Liver (tissue), 9 donors: Measurements from ENCODE around the gene ADAMTS15. TPM values are rescaled to one million over a fixed set of nuclear protein-coding genes. Genes with fewer than 3 reads are reported as not detected.

Experiments used
- DNase-seq: peaks from one replicate; pipeline ENCODE4 v3.0.0-alpha.2; 2017; ENCODE audit warnings: low spot score
- H3K27ac ChIP-seq, 2 donors: one replicate each; pipeline ENCODE4 v1.7.0; 2013; ENCODE audit warnings: inconsistent platforms in 2 of 2, low read length in 2 of 2, control low read depth in 1 of 2, low read depth in 1 of 2, mild to moderate bottlenecking in 1 of 2
- H3K27me3 ChIP-seq, 4 donors: one replicate each; pipeline versions ENCODE4 v1.6.1 to v1.7.0; 2013; ENCODE audit warnings: low read length in 3 of 4, inconsistent platforms in 1 of 4, mild to moderate bottlenecking in 1 of 4, moderate library complexity in 1 of 4; ENCODE audit not compliant: control insufficient read depth in 4 of 4, insufficient read depth in 4 of 4
- H3K36me3 ChIP-seq, 4 donors: one replicate each; pipeline versions ENCODE4 v1.6.1 to v1.7.0; 2013; ENCODE audit warnings: low read length in 3 of 4, mild to moderate bottlenecking in 3 of 4, low read depth in 1 of 4, moderate library complexity in 1 of 4; ENCODE audit not compliant: control insufficient read depth in 4 of 4, insufficient read depth in 3 of 4
- H3K4me1 ChIP-seq, 4 donors: one replicate each; pipeline versions ENCODE4 v1.6.1 to v1.7.0; 2013; ENCODE audit warnings: low read length in 3 of 4, mild to moderate bottlenecking in 3 of 4, moderate library complexity in 1 of 4; ENCODE audit not compliant: control insufficient read depth in 4 of 4, insufficient read depth in 4 of 4
- H3K4me3 ChIP-seq, 3 donors: one replicate each; pipeline versions ENCODE4 v1.6.1 to v1.7.0; 2013; ENCODE audit warnings: low read length in 3 of 3, control low read depth in 1 of 3, low read depth in 1 of 3, mild to moderate bottlenecking in 1 of 3
- H3K9ac ChIP-seq, 2 donors: one replicate each; pipeline ENCODE4 v1.7.0; 2013; ENCODE audit warnings: low read length in 2 of 2, mild to moderate bottlenecking in 2 of 2, moderate library complexity in 2 of 2, control low read depth in 1 of 2, low read depth in 1 of 2
- H3K9me3 ChIP-seq, 4 donors: one replicate each; pipeline versions ENCODE4 v1.6.1 to v1.7.0; 2013; ENCODE audit warnings: low read length in 3 of 4; ENCODE audit not compliant: control insufficient read depth in 4 of 4
- ATF3 ChIP-seq: IDR thresholded peaks from 2 replicates; pipeline ENCODE4 v1.6.1; 2016; ENCODE audit warnings: antibody characterized with exemption
- CTCF ChIP-seq: fragments of 150-350 bp; IDR thresholded peaks from 2 replicates; pipeline ENCODE4 v1.5.1; 2017; ENCODE audit warnings: improper control_type of control experiment, low read depth, low read length; ENCODE audit not compliant: missing input control
- EGR1 ChIP-seq, 2 donors: IDR thresholded peaks; 2 replicates each; pipeline ENCODE4 v1.6.1; 2016 to 2018; ENCODE audit warnings: antibody characterized with exemption in 2 of 2, low read depth in 2 of 2
- FOXA1 ChIP-seq: IDR thresholded peaks from 2 replicates; pipeline ENCODE4 v1.6.1; 2016; ENCODE audit warnings: antibody characterized with exemption
- FOXA2 ChIP-seq: IDR thresholded peaks from 2 replicates; pipeline ENCODE4 v1.6.1; 2016; ENCODE audit warnings: antibody characterized with exemption
- GABPA ChIP-seq, 2 donors: IDR thresholded peaks in 1 of 2; conservative IDR thresholded peaks in 1 of 2; 2 replicates each; pipeline ENCODE4 v1.6.1; 2016; ENCODE audit warnings: antibody characterized with exemption in 2 of 2, mild to moderate bottlenecking in 1 of 2, moderate library complexity in 1 of 2
- HNF4A ChIP-seq, 2 donors: conservative IDR thresholded peaks; 2 replicates each; pipeline ENCODE4 v1.6.1; 2016; ENCODE audit warnings: antibody characterized with exemption in 2 of 2, mild to moderate bottlenecking in 2 of 2
- HNF4G ChIP-seq: IDR thresholded peaks from 2 replicates; pipeline ENCODE4 v1.6.1; 2016; ENCODE audit warnings: antibody characterized with exemption
- JUND ChIP-seq, 2 donors: IDR thresholded peaks; 2 replicates each; pipeline ENCODE4 v1.6.1; 2016; ENCODE audit warnings: antibody characterized with exemption in 2 of 2
- MAX ChIP-seq: IDR thresholded peaks from 2 replicates; pipeline ENCODE4 v1.6.1; 2016; ENCODE audit warnings: antibody characterized with exemption
- NR2F2 ChIP-seq: IDR thresholded peaks from 2 replicates; pipeline ENCODE4 v1.6.1; 2016; ENCODE audit warnings: antibody characterized with exemption
- RAD21 ChIP-seq, 2 donors: IDR thresholded peaks; 2 replicates each; pipeline ENCODE4 v1.6.1; 2016; ENCODE audit warnings: antibody characterized with exemption in 2 of 2, mild to moderate bottlenecking in 2 of 2
- REST ChIP-seq: IDR thresholded peaks from 2 replicates; pipeline ENCODE4 v1.6.1; 2016; ENCODE audit warnings: antibody characterized with exemption, mild to moderate bottlenecking
- RXRA ChIP-seq, 2 donors: IDR thresholded peaks; 2 replicates each; pipeline ENCODE4 v1.6.1; 2017 to 2018; ENCODE audit warnings: antibody characterized with exemption in 2 of 2, mild to moderate bottlenecking in 1 of 2
- SP1 ChIP-seq: IDR thresholded peaks from 2 replicates; pipeline ENCODE4 v1.6.1; 2018; ENCODE audit warnings: antibody characterized with exemption, mild to moderate bottlenecking
- TAF1 ChIP-seq: conservative IDR thresholded peaks from 2 replicates; pipeline ENCODE4 v1.6.1; 2016; ENCODE audit warnings: antibody characterized with exemption, mild to moderate bottlenecking
- YY1 ChIP-seq: IDR thresholded peaks from 2 replicates; pipeline ENCODE4 v1.6.1; 2016; ENCODE audit warnings: antibody characterized with exemption, mild to moderate bottlenecking
- ZBTB33 ChIP-seq: IDR thresholded peaks from 2 replicates; pipeline ENCODE4 v1.6.1; 2016; ENCODE audit warnings: antibody characterized with exemption
- WGBS: extraction: QIAGEN DNeasy Blood & Tissue Kit; methylation state at CpG from one replicate; pipeline ENCODE4 v1.1.7; 2013; 5-methylcytosine and 5-hydroxymethylcytosine counted together
- polyA plus RNA-seq, 2 donors: library from polyadenylated mRNA; stranded (reverse) in 1 of 2; unstranded in 1 of 2; fragments of 200-250 nt in 1 of 2; fragments of >200 nt in 1 of 2; fragmentation: Nextera tagmentation in 1 of 2; extraction: Ambion mirVana in 1 of 2; gene quantifications; one replicate each; pipeline versions ENCODE4 v1.2.1 to v1.2.3, GENCODE V29; 2013 to 2015
- total RNA-seq, 2 donors: library from RNA; depleted of rRNA; stranded (reverse); fragments of >200 nt; gene quantifications; one replicate each; pipeline ENCODE4 v1.2.3, GENCODE V29; 2014
- donor health status: healthy.
- donor health status: healthy.
- donor health status: healthy.
- donor health status: healthy.
- donor health status: healthy.

Gene ADAMTS15
- total and polyA plus RNA-seq, 4 donors = 0.06 to 1.3 (median 0.77) TPM

GRCh38 chr11:130423541-130424142 lies 24.8 kb upstream of the ADAMTS15 start:
- Histone ChIP-seq H3K9ac (no peak overlapping the region), H3K36me3 (no peaks in the 10 kb centered on the region), H3K27ac (no peak overlapping the region), H3K27me3 (peaks cover 0 to 4% (median 2%) of the 10 kb centered on the region in 4 donors), H3K4me1 (peaks cover 10 to 26% (median 18%) of the 10 kb centered on the region in 4 donors), H3K4me3 (no peak overlapping the region), H3K9me3 (no peaks in the 10 kb centered on the region)
- DNase-seq = no peak
- WGBS = 86% methylated on average over 16 of the region's 16 CpGs
- TF ChIP-seq HNF4A (conservative IDR thresholded peaks at IDR 0.05) (no peak), RXRA (IDR thresholded peaks at IDR 0.05) (no peak), FOXA2 (no peak), GABPA (IDR thresholded peaks at IDR 0.05 in 1 of 2, conservative IDR thresholded peaks at IDR 0.05 in 1 of 2) (no peak), NR2F2 (no peak), CTCF (no peak), YY1 (no peak), TAF1 (no peak), ZBTB33 (no peak), MAX (no peak), EGR1 (IDR thresholded peaks at IDR 0.05; ENCODE audit: low read depth in 2 of 2) (no peak), JUND (IDR thresholded peaks at IDR 0.05) (no peak), ATF3 (no peak), REST (no peak), RAD21 (IDR thresholded peaks at IDR 0.05) (no peak), SP1 (no peak), HNF4G (no peak), FOXA1 (no peak)
